DMS 273 treated with DMSO at 0.1 percent for 48 hours (cell line): Measurements from ENCODE around the gene DIAPH3.

ENCODE experiments used
- DNase-seq: peaks from one replicate; lab custom pipeline; 2025; lab: John Stamatoyannopoulos, UW

The DIAPH3 gene

GRCh38 chr13:59715611-59716010, 448.1 kb downstream of the DIAPH3 start:
- DNase-seq, result no peak

GRCh38 chr13:59710996-59711701, 452.6 kb downstream of the DIAPH3 start:
- no peak for DNase-seq

GRCh38 chr13:59710416-59710815, 453.3 kb downstream of the DIAPH3 start:
- DNase-seq, result no peak

- no peak for DNase-seq
Measured at GRCh38 chr13:59706101-59706976, 457.4 kb downstream of the DIAPH3 start.

DNA sequence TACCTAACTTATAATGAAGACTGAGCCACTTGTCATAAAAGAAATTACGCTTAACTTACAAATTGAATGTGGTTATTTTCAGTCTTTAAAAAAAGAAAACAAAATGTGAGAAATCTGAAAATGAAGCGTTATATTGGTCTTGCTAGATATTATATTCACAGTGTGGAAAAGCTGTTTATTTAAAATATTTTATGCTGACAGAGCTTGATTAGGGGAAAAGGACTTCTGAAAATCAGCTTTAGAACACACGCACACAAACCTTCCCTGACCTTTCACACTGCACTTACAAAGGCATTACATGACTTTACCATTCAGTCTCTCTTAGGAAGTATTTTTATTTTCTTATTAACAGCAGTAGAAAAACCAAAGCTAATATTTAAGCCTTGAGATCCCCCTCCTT, 461.5 kb downstream of the DIAPH3 start:
- DNase-seq, result no peak

- DNase-seq, result no peak
Measured at GRCh38 chr13:59701261-59701660, 462.5 kb downstream of the DIAPH3 start.

DNA sequence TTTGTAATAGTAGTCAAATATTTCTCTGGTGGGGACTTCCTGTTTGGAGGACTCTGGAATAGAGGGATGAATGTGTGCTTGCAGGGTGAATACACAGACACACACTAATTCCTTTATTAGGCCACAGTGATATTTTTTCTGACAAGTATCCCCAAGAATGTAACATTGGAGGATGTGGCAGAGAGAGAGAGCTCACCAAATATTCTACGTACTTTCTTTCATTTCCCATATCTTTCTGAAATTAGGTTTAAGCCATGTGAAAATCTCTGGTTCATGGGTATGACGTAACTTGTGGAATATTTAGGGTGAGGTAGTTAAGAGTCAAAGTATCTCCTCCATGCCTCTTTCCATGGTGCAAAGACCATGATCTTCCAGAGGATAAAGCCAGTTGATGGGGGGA, 463.4 kb downstream of the DIAPH3 start:
- DNase-seq, result no peak

GRCh38 chr13:59696271-59696670, 467.5 kb downstream of the DIAPH3 start:
- no peak for DNase-seq

DNA sequence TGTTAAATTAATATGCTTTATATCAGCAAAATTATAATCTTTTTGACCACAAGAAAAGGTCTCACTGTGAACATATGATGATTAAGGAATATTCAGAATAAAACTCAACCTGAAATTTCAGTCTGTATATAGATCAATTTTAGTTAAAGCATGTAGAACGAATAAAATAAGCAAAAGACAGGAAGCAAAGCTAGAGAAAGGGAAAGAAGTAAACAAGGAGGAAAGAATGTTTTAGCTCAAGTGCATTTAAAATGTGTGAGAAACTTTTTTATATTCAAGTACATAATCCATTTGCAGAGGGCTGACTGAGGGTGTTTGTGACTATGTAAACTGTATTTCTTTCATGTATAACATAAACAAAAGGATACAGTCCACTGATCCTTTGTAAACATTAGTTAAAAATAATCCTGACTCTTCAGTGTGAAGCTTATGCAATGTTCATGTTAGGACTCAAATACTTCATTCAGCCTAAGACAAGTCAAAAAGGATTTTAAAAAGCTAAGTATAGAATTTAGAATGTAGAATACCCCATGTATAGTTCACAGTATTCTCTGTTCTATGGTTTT, 472.1 kb downstream of the DIAPH3 start:
- no peak for DNase-seq

DNA sequence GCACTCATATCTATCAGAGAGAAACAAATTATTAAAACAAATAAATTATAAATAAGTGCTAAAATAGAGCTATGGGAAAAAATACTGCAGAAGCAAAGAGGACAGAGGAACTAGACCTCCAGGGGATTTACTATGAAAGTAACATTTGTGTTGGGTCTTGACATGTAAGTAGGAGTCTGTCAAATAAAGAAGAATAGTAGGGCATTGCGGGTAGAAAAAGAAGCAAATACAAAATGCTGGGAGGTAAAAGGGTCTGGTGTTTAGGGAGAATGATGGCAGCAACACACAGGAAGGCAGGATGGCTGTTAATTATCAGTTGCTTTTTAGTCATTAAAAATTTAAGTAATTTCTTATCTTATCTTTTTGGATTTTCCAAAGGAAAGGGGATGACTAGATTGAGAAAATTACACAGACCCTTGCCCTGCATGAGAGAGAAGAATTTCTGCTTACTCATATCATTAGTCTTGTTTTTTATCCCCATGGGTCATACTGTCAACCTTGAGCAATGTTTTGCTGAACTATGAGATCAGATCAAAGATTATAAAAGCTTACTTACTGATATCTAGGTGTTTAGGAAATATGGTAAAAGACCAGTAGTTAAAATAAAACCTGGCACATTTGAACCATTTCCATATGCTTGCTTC, 472.7 kb downstream of the DIAPH3 start:
- DNase-seq, result no peak

DNA sequence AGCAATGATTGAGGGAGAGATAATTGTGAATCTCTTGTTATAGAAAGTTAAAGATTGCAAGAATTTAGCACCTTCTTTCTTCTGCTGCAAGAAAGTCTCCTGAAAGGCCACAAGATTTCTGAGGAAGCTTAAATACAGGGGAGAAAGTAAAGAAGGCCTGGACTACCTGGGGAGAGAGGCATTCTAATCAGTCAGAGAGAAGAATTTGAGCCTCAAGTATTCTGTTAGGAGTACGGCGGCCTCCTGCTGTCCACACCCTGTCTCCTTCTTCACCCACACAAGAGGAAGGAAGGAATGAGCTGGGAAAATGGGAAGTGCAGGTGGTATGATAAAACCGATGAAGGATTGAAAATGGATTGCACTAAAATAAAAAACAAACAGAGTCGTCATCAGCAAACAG, 474.7 kb downstream of the DIAPH3 start:
- no peak for DNase-seq

- DNase-seq, result no peak
Measured at GRCh38 chr13:59686798-59687394, 476.8 kb downstream of the DIAPH3 start.

DNA sequence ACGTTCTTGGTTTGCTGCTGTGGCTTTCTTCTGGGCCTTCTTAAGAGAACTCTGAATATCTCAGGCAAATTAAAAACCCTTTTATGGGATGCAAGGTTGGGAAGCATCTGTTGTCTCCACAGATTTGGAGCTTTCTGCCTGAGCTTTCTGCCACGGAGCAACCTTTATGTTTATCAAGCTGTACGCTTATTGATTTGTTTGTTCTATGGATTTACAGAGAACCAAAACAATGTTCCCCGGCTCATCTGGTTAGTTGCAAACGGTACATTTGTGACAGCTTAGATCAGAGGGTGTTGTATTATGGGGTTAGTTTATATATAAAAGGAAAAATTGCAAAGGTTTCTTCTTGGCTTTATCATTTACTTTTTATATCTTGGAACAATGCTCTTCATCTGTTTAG, 479.6 kb downstream of the DIAPH3 start:
- DNase-seq, result no peak

DNA sequence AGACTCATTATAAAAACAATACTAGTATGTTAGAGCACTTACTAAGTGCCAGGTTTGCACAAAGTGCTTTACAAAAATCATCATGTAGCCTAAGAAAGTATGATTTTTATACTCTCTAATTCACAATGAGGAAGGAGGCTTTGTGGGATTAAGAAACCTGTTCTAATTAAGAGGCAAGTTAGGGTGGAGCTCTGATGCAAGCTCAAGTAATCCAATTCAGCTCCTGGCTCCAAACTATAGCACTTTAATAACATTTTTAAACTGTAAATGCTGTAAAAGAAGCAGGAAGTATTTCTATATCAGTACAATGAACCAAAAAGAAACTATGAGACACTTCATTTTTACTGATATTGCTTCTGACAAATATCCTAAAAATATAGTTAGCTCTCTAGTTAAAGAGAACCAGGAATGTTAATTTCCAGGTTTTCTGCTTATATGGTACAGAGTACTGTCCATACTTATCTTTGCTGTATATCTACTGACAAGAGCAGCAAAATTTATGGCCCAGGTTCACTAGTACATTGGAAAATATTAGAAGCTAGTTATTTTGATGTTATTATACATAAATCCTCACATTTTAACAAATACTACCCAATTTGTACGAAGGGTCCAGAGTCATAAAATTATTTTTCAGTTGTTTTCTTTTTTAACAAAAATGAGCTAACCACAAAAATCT, 482.0 kb downstream of the DIAPH3 start:
- DNase-seq, result no peak

DNA sequence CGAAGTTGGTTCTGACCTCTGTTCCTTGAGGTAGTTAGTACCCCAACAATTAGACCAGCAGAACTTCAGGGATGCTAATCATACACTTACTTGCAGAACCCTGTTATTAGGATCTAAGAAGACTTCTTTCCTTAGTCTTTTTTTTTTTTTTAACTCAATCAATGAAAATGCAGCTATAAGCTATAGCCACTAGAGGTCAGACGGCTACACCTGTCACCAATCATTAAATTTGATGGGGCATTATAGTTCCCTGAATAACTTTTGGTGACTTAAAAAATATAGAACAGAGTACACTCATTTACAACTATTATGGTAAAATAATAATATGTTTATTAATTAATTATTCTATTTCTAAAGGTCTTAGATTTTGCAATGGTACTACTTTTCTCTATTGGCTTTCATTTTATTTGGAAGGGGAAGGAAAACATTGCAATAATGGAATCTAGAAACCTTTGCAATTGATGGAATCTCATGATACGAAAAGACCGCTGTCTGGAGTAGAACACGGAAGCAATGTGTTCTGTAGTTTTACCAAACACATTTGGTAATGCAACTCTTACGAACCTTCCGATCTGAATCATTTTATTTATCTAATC, 483.2 kb downstream of the DIAPH3 start:
- DNase-seq, result no peak

- DNase-seq, result no peak
Measured at GRCh38 chr13:59679254-59679653, 484.5 kb downstream of the DIAPH3 start.

DNA sequence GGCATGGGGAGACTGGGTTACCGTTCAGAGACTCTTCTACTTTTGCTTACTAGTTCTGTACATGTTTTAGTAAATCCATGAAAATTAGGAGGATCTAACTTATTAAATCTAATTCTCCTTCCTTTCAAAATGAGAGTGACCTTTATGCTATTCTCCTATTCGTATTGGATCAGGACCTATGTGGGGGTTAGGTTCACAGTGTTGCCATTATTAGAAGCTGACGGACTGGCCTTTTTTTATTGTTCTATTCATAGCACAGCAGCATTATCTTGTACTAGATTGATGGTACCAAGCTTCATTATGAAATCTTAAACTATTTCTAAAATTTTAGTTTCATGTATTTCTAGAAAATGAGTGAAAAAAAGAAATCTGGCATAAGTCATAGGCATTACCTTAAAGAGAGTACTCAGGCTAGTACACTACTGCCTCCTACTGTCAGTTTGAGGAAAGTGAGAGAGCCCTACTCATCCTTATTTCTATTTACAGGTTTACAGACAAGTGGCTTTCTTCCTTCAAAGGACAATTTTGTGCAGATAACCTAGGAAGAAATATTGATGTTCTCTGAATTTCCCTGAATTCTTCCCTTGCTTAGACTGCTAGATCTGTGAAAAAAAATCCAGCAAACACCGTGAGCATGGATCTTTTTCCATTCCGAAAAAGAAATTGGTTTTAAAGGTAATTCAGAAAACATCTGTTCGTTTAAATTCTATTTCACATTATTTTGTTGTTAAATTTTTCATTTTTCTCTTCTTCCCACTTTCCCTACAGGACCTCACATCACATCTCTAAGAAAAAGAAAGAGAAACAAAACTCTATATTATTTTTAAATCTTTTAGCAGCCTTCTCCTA, 485.5 kb downstream of the DIAPH3 start:
- DNase-seq, result peak; percentile 5

DNA sequence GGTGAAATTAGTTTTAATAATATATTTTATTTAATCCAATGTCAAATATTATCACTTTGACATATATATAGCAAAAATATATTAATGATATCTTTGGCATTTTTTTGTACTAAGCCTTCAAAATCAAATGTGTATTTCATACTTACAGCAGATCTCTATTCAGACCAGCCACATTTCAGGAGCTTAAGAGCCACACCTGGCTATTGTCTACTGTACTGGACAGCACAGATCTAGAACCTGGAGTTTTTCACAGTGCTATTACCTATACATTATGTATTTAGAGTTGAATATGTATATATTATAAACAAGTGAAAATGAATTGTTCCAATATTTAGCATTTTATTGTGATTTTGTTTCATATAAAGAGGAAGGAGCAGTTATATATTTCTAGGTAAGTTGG, 486.3 kb downstream of the DIAPH3 start:
- no peak for DNase-seq

GRCh38 chr13:59674616-59675015, 489.1 kb downstream of the DIAPH3 start:
- peak; percentile 23 for DNase-seq

DNA sequence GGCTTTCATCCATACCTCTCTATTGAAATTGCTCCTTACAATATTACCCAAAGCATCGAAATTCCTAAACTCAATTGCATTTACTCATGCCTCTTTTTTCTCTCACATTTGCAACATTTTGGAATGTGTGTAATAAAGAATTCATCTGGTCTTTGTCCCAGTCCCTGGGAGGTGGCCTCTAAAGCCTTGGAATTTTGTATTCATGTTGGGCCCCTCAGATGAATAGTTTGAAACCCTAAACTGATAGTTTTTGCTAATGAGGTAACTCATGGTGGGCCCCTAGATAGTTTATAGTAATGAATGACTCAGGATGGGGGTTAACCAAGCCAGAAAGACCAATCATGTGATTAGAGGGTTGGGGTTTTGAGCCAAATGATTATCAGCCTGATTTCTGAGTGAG, 490.4 kb downstream of the DIAPH3 start:
- no peak for DNase-seq
